K562 (cell line): ENCODE measurements around the gene INO80. TPM values are rescaled to one million over a fixed set of nuclear protein-coding genes. Genes with fewer than 3 reads are reported as not detected.
A peak's percentile ranks its signal among the peaks of the same experiment; 100 is the strongest.

ENCODE experiments used
- ATAC-seq: fragments of 200-7000 bp; cut with Tn5 transposase; 3 replicates; pipeline ENCODE4 v1.9.1; 2020; ENCODE audit warnings: moderate library complexity
- BruUV-seq: library from RNA; stranded (reverse); fragments of 400-500 nt; replicated peaks from 2 replicates; lab custom pipeline; 2021; lab: Mats Ljungman, UMichigan
- CTCF ChIA-PET: fragments of 300-600 bp; formaldehyde crosslinking; extraction: SDS; loops from one replicate; lab custom pipeline; 2021; ENCODE audit warnings: low intra/inter-chr PET ratio; lab: Yijun Ruan, JAX
- POLR2A ChIA-PET: fragments of 300-600, 350-650 bp; sonication (Branson Sonifier 250); formaldehyde crosslinking; extraction: SDS; loops from one replicate; lab custom pipeline; 2021; ENCODE audit warnings: antibody characterized with exemption, inconsistent platforms; lab: Yijun Ruan, JAX
- DNase-seq, 4 experiments: peaks; one replicate each; pipeline versions ENCODE4 v3.0.0 to v3.0.0-alpha.2; 2011 to 2018; ENCODE audit warnings: low spot score in 3 of 4, mixed read lengths in 3 of 4; ENCODE audit errors: extremely low read depth in 1 of 4
- FAIRE-seq: peaks from 2 replicates; lab custom pipeline; 2011; peaks lifted over from hg19 to GRCh38; lab: Jason Lieb, UNC
- H2AFZ ChIP-seq: 2 replicates; pipeline ENCODE4 v1.6.0; 2011; ENCODE audit warnings: low read depth, low read length, control low read depth, inconsistent platforms
- H3K27ac ChIP-seq: fragments of 200-600 bp; 3 replicates; pipeline ENCODE4 v1.8.0; 2011; ENCODE audit warnings: low read depth, mild to moderate bottlenecking, control low read depth, inconsistent platforms, low read length, moderate library complexity, mixed read lengths; ENCODE audit errors: extremely low read depth
- H3K27me3 ChIP-seq, 2 experiments: fragments of 300-600 bp in 1 of 2; 2 replicates in 1 of 2; 3 replicates in 1 of 2; pipeline versions ENCODE4 v1.6.0 to v1.8.0; 2011; ENCODE audit warnings: inconsistent platforms in 2 of 2, low read length in 2 of 2, mild to moderate bottlenecking in 1 of 2, mixed read lengths in 1 of 2, moderate library complexity in 1 of 2; ENCODE audit not compliant: control insufficient read depth in 2 of 2, insufficient read depth in 2 of 2
- H3K36me3 ChIP-seq: fragments of 300-600 bp; 3 replicates; pipeline ENCODE4 v1.8.0; 2011; ENCODE audit warnings: mild to moderate bottlenecking, low read length, inconsistent platforms; ENCODE audit not compliant: control insufficient read depth, insufficient read depth
- H3K4me1 ChIP-seq, 2 experiments: fragments of 200-600 bp in 1 of 2; replicated peaks in 1 of 2; 2 replicates in 1 of 2; 3 replicates in 1 of 2; pipeline versions ENCODE4 v1.5.1 to v1.8.0; 2011; ENCODE audit warnings: inconsistent platforms in 2 of 2, low read length in 2 of 2, mild to moderate bottlenecking in 1 of 2, mixed read lengths in 1 of 2, moderate library complexity in 1 of 2; ENCODE audit not compliant: control insufficient read depth in 2 of 2, insufficient read depth in 2 of 2
- H3K4me2 ChIP-seq: 2 replicates; pipeline ENCODE4 v1.6.1; 2011; ENCODE audit warnings: low read length, control low read depth, inconsistent platforms, mixed read lengths; ENCODE audit not compliant: insufficient read depth
- H3K4me3 ChIP-seq: fragments of 200-600 bp; sonication (generic), shearing (Covaris generic); 2 replicates; pipeline ENCODE4 v1.5.1; 2016; ENCODE audit warnings: control low read depth, inconsistent platforms
- H3K79me2 ChIP-seq: fragments of 200-600 bp; 3 replicates; pipeline ENCODE4 v1.8.0; 2011; ENCODE audit warnings: low read length, inconsistent platforms; ENCODE audit not compliant: control insufficient read depth, insufficient read depth
- H3K9ac ChIP-seq, 2 experiments: 2 replicates each; pipeline versions ENCODE4 v1.6.0 to v1.6.1; 2011; ENCODE audit warnings: low read depth in 2 of 2, low read length in 2 of 2, control low read depth in 1 of 2, inconsistent platforms in 1 of 2, mild to moderate bottlenecking in 1 of 2, mixed read lengths in 1 of 2; ENCODE audit not compliant: insufficient read depth in 1 of 2
- H3K9me1 ChIP-seq: one replicate; pipeline ENCODE4 v1.6.0; 2011; ENCODE audit warnings: inconsistent platforms, mild to moderate bottlenecking, low read length, moderate library complexity; ENCODE audit not compliant: control insufficient read depth, insufficient read depth
- H3K9me3 ChIP-seq: replicated peaks from 2 replicates; pipeline ENCODE4 v1.5.1; 2011; ENCODE audit warnings: low read depth, low read length, inconsistent platforms; ENCODE audit not compliant: control insufficient read depth, insufficient read depth
- H4K20me1 ChIP-seq: replicated peaks from 2 replicates; pipeline ENCODE4 v1.6.1; 2011; ENCODE audit warnings: low read length, inconsistent platforms, mixed read lengths; ENCODE audit not compliant: control insufficient read depth, insufficient read depth
- CBFA2T3 ChIP-seq: fragments of 450-650 bp; IDR thresholded peaks from 2 replicates; pipeline ENCODE4 v1.6.1; 2017
- DIDO1 ChIP-seq: fragments of 450-650 bp; IDR thresholded peaks from 2 replicates; pipeline ENCODE4 v1.6.1; 2016; ENCODE audit warnings: low read depth, missing biosample characterization, missing genetic modification characterization
- MCM3 ChIP-seq: fragments of 450-650 bp; IDR thresholded peaks from 2 replicates; pipeline ENCODE4 v1.6.1; 2016
- NR2F6 ChIP-seq: fragments of 450-650 bp; formaldehyde crosslinking; IDR thresholded peaks from 2 replicates; pipeline ENCODE4 v1.4.0; 2020; ENCODE audit warnings: mild to moderate bottlenecking
- TBL1XR1 ChIP-seq, 2 experiments: IDR thresholded peaks; 2 replicates each; pipeline ENCODE4 v1.6.1; 2012; ENCODE audit warnings: improper control_type of control experiment in 2 of 2, low read length in 2 of 2, mild to moderate bottlenecking in 1 of 2
- ZBTB49 ChIP-seq: sonication (generic); formaldehyde crosslinking; IDR thresholded peaks from 2 replicates; pipeline ENCODE4 v1.8.0; 2022; ENCODE audit warnings: missing genetic modification reagents, mild to moderate bottlenecking, borderline replicate concordance
- ZC3H4 ChIP-seq: sonication (generic); formaldehyde crosslinking; IDR thresholded peaks from 2 replicates; pipeline ENCODE4 v1.9.0; 2021; ENCODE audit warnings: missing genetic modification reagents, borderline replicate concordance
- ZNF589 ChIP-seq: fragments of 200-800 bp; sonication (Bioruptor generic); IDR thresholded peaks from 2 replicates; pipeline ENCODE4 v1.6.1; 2016; ENCODE audit warnings: low read depth, missing genetic modification characterization, missing compliant biosample characterization
- ZNF764 ChIP-seq: fragments of 250-450 bp; sonication (Bioruptor Pico); IDR thresholded peaks from 2 replicates; pipeline ENCODE4 v1.4.0; 2020; ENCODE audit warnings: low read depth, mild to moderate bottlenecking, moderate library complexity
- WGBS: fragments of 100-300 bp; shearing (Covaris generic); methylation state at CpG from one replicate; pipeline ENCODE4 v1.1.6; 2016; ENCODE audit warnings: low coverage, mixed read lengths; ENCODE audit not compliant: insufficient coverage; ENCODE audit errors: missing lambda C conversion rate; 5-methylcytosine and 5-hydroxymethylcytosine counted together
- in situ Hi-C: fragments of 300-500 bp; cut with MboI; formaldehyde crosslinking; loops from 4 replicates; pipeline ENCODE4 v1.15.0; 2018; ENCODE audit warnings: inconsistent platforms, mixed read lengths
- intact Hi-C: fragments of 100-400 bp; cut with micrococcal nuclease; formaldehyde crosslinking; loops from 2 replicates; pipeline ENCODE4 v1.14.2; 2022
- polyA plus RNA-seq, 8 experiments: library from polyadenylated mRNA; depleted of rRNA in 4 of 8; stranded (reverse) in 5 of 8; unstranded in 3 of 8; fragments of >200 nt; fragmentation: Nextera tagmentation in 2 of 8; fragmentation: Illumina TruSeq in 1 of 8; extraction: Ambion mirVana in 2 of 8; extraction: Trizol in 1 of 8; gene quantifications; 2 replicates each; pipeline versions ENCODE4 v1.2.1 to v1.2.3, GENCODE V29; 2011 to 2014; ENCODE audit warnings: inconsistent platforms in 1 of 8, missing spikeins in 1 of 8
- total RNA-seq, 7 experiments: library from RNA; depleted of rRNA in 6 of 7; stranded (reverse); fragments of >200 nt in 6 of 7; fragmentation: Illumina TruSeq in 2 of 7; extraction: Trizol in 2 of 7; gene quantifications; 2 replicates each; pipeline versions ENCODE4 v1.2.1 to v1.2.3, GENCODE V29; 2011 to 2021; ENCODE audit warnings: low replicate concordance in 1 of 7

The INO80 gene
- total and polyA plus RNA-seq, 9 of the 15 experiments (the other 6 are each of a cell fraction or from before 2014, with no cell fraction given) = 1.1 to 25.7 (median 19.9) TPM

DNA sequence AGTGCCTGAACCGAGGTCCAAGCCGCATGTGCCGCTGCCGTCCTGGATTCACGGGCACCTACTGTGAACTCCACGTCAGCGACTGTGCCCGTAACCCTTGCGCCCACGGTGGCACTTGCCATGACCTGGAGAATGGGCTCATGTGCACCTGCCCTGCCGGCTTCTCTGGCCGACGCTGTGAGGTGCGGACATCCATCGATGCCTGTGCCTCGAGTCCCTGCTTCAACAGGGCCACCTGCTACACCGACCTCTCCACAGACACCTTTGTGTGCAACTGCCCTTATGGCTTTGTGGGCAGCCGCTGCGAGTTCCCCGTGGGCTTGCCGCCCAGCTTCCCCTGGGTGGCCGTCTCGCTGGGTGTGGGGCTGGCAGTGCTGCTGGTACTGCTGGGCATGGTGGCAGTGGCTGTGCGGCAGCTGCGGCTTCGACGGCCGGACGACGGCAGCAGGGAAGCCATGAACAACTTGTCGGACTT is 179.8 kb downstream of the INO80 start (continued):
- TF ChIP-seq CBFA2T3 (no peak), ZNF589 (CRISPR knock-in tag) (no peak), ZBTB49 (CRISPR knock-in tag) (no peak), ZC3H4 (CRISPR knock-in tag) (no peak), NR2F6 (no peak), MCM3 (no peak), ZNF764 (CRISPR knock-in tag) (no peak), DIDO1 (tag) (no peak)

GRCh38 chr15:40934457-40934856 is 181.6 kb downstream of the INO80 start:
- H3K27ac ChIP-seq = no peak overlapping the region
- no peaks in the 10 kb centered on the region for H3K79me2 ChIP-seq
- no peaks in the 10 kb centered on the region for H4K20me1 ChIP-seq
- peaks cover 6 to 35% of the 10 kb centered on the region in 2 experiments for H3K4me1 ChIP-seq
- H3K9me1 ChIP-seq = peaks cover 3% of the 10 kb centered on the region
- ATAC-seq = no peak
- intact Hi-C loops = no loop called here
- H3K27me3 ChIP-seq = peaks cover 0 to 4% of the 10 kb centered on the region in 2 experiments; a peak in 1 of 5 replicates
- FAIRE-seq = no peak
- no peak overlapping the region for H3K4me2 ChIP-seq
- no peak overlapping the region for H2AFZ ChIP-seq
- DNase-seq = no peak
- H3K4me3 ChIP-seq = no peak overlapping the region
- TF ChIP-seq TBL1XR1 (IDR thresholded peaks at IDR 0.05; ENCODE audit: low read length in 2 of 2) = no peak
- TF ChIP-seq, all 486 proteins: peak for 0
- CTCF ChIA-PET = no interaction called here
- Histone ChIP-seq H3K36me3 (no peaks in the 10 kb centered on the region), H3K9ac (peak overlapping the region in 1 of 2 experiments; percentile 43; a peak in 1 of 4 replicates), H3K9me3 (no peaks in the 10 kb centered on the region)
- 45% methylated on average over 6 of the region's 6 CpGs for WGBS
- BruUV-seq = no TSS peak
- POLR2A ChIA-PET = interaction anchor here (1.3 kb wide), 1 partner anchor 22 kb away, joined by 3 read pairs; no protein-coding TSS in a partner anchor
- in situ Hi-C loops = no loop called here
